CD8-positive, alpha-beta memory T cell (primary cell): ENCODE measurements around the gene CWC27. TPM values are rescaled to one million over a fixed set of nuclear protein-coding genes. Genes with fewer than 3 reads are reported as not detected.
A peak's percentile ranks its signal among the peaks of the same experiment; 100 is the strongest.
"Not testable (repeated sequence)": the region's sequence is repeated elsewhere in the genome, so short reads cannot be mapped to it uniquely, and the experiment has no call there.

Experiments used
- CTCF ChIA-PET: fragments of 350-600 bp; sonication (Branson Sonifier 250); formaldehyde crosslinking; loops from one replicate; lab custom pipeline; 2021; ENCODE audit warnings: antibody characterized with exemption; lab: Charles Lee
- POLR2A ChIA-PET: fragments of 350-600 bp; sonication (Branson Sonifier 250); formaldehyde crosslinking; loops from one replicate; lab custom pipeline; 2021; ENCODE audit warnings: antibody characterized with exemption; lab: Charles Lee
- DNase-seq, 5 donors: peaks; one replicate each; pipeline versions ENCODE4 v3.0.0 to v3.0.0-alpha.2; 2020 to 2022; ENCODE audit warnings: mixed read lengths in 1 of 5
- H3K27ac ChIP-seq: one replicate; pipeline ENCODE4 v1.7.0; 2013; ENCODE audit warnings: low read depth, mild to moderate bottlenecking, low read length, moderate library complexity
- H3K27me3 ChIP-seq: 2 replicates; pipeline ENCODE4 v1.7.0; 2013; ENCODE audit warnings: low read length, mild to moderate bottlenecking; ENCODE audit not compliant: insufficient read depth, poor library complexity, severe bottlenecking
- H3K36me3 ChIP-seq: 2 replicates; pipeline ENCODE4 v1.7.0; 2013; ENCODE audit warnings: mild to moderate bottlenecking, low read length, moderate library complexity; ENCODE audit not compliant: insufficient read depth
- H3K4me1 ChIP-seq: 2 replicates; pipeline ENCODE4 v1.7.0; 2013; ENCODE audit warnings: mild to moderate bottlenecking, low read length, moderate library complexity; ENCODE audit not compliant: insufficient read depth
- H3K4me3 ChIP-seq: 2 replicates; pipeline ENCODE4 v1.7.0; 2013; ENCODE audit warnings: mild to moderate bottlenecking, low read length
- H3K9me3 ChIP-seq: 2 replicates; pipeline ENCODE4 v1.7.0; 2013; ENCODE audit warnings: mild to moderate bottlenecking, low read length
- H3K27ac Mint-ChIP-seq, 8 donors: one replicate each; pipeline ENCODE4 v1.8.0; 2020 to 2021; ENCODE audit warnings: mixed read lengths in 8 of 8, mild to moderate bottlenecking in 6 of 8, inconsistent platforms in 3 of 8, moderate library complexity in 3 of 8
- H3K27me3 Mint-ChIP-seq, 2 donors: one replicate each; pipeline ENCODE4 v1.8.0; 2020 to 2021; ENCODE audit warnings: mixed read lengths in 2 of 2, mild to moderate bottlenecking in 1 of 2, moderate library complexity in 1 of 2
- H3K36me3 Mint-ChIP-seq, 3 donors: one replicate each; pipeline ENCODE4 v1.8.0; 2020 to 2021; ENCODE audit warnings: mixed read lengths in 3 of 3, inconsistent platforms in 1 of 3, mild to moderate bottlenecking in 1 of 3
- H3K4me1 Mint-ChIP-seq, 3 donors: one replicate each; pipeline ENCODE4 v1.8.0; 2020 to 2021; ENCODE audit warnings: mixed read lengths in 3 of 3, inconsistent platforms in 1 of 3, mild to moderate bottlenecking in 1 of 3
- H3K4me3 Mint-ChIP-seq, 7 donors: one replicate each; pipeline ENCODE4 v1.8.0; 2020 to 2021; ENCODE audit warnings: mixed read lengths in 7 of 7, mild to moderate bottlenecking in 6 of 7, moderate library complexity in 4 of 7, inconsistent platforms in 2 of 7
- H3K9me3 Mint-ChIP-seq, 5 donors: one replicate each; pipeline ENCODE4 v1.8.0; 2020 to 2022; ENCODE audit warnings: mixed read lengths in 5 of 5, mild to moderate bottlenecking in 3 of 5, moderate library complexity in 2 of 5, inconsistent platforms in 1 of 5
- polyA plus RNA-seq: library from polyadenylated mRNA; unstranded; fragments of 300-500 nt; fragmentation: Illumina TruSeq; gene quantifications from one replicate; pipeline ENCODE4 v1.2.3, GENCODE V29; 2021
- total RNA-seq, 2 experiments: library from RNA; stranded (reverse); gene quantifications; one replicate each; pipeline ENCODE4 v1.2.3, GENCODE V29; 2021

CWC27 gene
- total and polyA plus RNA-seq, 3 experiments from 2014 or later = 32.8 to 38.0 (median 36.3) TPM

DNA sequence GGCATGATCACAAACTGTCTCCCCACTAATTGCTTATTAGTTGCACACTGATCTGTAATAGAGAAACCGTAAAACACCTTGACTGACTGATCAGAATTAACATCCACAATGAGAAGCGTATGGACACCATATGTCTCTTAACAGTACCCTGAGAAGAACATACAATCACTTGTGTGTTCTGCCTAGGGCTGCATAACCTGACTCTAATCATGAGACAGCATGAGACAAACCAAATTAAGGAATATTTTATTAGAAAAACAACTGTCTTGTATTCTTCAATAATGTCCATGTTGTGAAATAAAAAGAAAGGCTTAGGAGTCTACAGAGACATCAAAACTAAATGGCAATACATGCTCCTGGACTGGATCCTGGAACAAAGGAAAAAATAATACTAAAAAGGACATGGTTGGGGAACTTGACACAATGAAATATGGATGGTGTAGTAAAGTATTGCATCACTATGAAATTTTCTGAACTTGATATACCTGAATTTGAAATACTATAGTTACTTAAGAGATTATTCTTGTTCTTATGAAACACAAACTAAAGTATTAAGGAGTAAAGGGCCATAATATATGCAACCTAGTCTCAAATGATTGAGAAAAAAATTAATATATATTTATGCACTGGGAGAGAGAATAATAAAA, 162.1 kb downstream of the CWC27 start:
- H3K4me1 ChIP-seq = no peaks in the 10 kb centered on the region
- Mint-ChIP-seq H3K36me3 (peaks cover 21 to 49% (median 38%) of the 10 kb centered on the region in 3 donors), H3K27me3 (no peaks in the 10 kb centered on the region), H3K9me3 (peaks cover 0 to 10% (median 5%) of the 10 kb centered on the region in 5 donors), H3K27ac (no peak overlapping the region), H3K4me1 (peaks cover 1 to 11% (median 8%) of the 10 kb centered on the region in 3 donors), H3K4me3 (no peak overlapping the region)
- no peaks in the 10 kb centered on the region for H3K9me3 ChIP-seq
- DNase-seq = no peak
- ChIA-PET POLR2A (no interaction called here), CTCF (no interaction called here)
- H3K27me3 ChIP-seq = no peaks in the 10 kb centered on the region
- no peaks in the 10 kb centered on the region for H3K36me3 ChIP-seq
- H3K4me3 ChIP-seq = no peak overlapping the region
- no peak overlapping the region for H3K27ac ChIP-seq

DNA sequence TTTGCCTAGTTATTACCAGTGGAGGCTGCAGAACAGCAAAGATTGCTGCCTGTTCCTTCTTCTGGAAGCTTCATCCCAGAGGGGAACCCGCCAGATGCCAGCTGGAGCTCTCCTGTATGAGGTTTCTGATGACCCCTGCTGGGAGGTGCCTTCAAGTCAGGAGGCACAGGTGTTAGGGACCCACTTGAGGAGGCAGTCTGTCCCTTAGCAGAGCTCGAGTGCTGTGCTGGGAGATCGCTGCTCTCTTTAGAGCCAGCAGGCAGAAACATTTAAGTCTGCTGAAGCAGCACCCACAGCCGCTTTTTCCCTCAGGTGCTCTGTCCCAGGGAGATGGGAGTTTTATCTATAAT, 170.7 kb downstream of the CWC27 start:
- H3K4me3 ChIP-seq, DNase-seq, POLR2A ChIA-PET, CTCF ChIA-PET, H3K4me1 Mint-ChIP-seq, H3K27ac ChIP-seq, H3K27me3 Mint-ChIP-seq, H3K36me3 ChIP-seq, H3K4me1 ChIP-seq, H3K27me3 ChIP-seq, H3K9me3 ChIP-seq, H3K4me3 Mint-ChIP-seq, H3K27ac Mint-ChIP-seq: not testable (repeated sequence)
- peaks cover 29 to 53% (median 44%) of the 10 kb centered on the region in 3 donors for H3K36me3 Mint-ChIP-seq
- H3K9me3 Mint-ChIP-seq = peaks cover 9 to 21% (median 12%) of the 10 kb centered on the region in 5 donors

DNA sequence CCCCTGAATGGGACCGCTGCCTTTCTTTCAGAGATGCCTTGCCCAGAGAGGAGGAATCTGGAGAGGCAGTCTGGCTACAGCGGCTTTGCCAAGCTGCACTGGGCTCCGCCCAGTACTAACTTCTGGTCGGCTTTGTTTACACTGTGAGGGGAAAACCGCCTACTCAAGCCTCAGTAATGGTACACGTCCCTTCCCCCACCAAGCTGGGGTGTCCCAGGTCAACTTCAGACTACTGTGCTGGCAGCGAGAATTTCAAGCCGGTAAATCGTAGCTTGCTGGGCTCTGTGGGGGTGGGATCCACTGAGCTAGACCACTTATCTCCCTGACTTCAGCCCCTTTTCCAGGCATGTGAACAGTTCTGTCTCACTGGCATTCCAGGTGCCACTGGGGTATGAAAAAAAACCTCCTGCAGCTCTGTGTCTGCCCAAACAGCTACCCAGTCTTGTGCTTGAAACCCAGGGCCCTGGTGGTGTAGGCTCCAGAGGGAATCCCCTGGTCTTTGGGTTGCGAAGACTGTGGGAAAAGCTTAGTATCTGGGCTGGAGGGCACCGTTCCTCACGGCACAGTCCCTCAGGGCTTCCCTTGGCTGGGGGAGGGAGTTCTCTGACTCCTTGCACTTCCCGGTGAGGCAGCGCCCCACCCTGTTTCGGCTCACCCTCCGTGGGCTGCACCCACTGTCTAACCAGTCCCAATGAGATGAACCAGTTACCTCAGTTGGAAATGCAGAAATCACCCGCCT, 171.2 kb downstream of the CWC27 start:
- Histone ChIP-seq H3K27me3 (no peaks in the 10 kb centered on the region), H3K4me3 (no peak overlapping the region), H3K27ac (no peak overlapping the region), H3K36me3 (no peaks in the 10 kb centered on the region), H3K9me3 (no peaks in the 10 kb centered on the region), H3K4me1 (no peaks in the 10 kb centered on the region)
- Mint-ChIP-seq H3K4me1 (no peaks in the 10 kb centered on the region), H3K27ac (peak overlapping the region in 1 of 8 donors; percentile 52), H3K27me3 (no peaks in the 10 kb centered on the region), H3K4me3 (no peak overlapping the region), H3K36me3 (peaks cover 33 to 53% (median 43%) of the 10 kb centered on the region in 3 donors), H3K9me3 (peaks cover 6 to 21% (median 12%) of the 10 kb centered on the region in 5 donors)
- no peak for DNase-seq
- ChIA-PET CTCF (no interaction called here), POLR2A (no interaction called here)

DNA sequence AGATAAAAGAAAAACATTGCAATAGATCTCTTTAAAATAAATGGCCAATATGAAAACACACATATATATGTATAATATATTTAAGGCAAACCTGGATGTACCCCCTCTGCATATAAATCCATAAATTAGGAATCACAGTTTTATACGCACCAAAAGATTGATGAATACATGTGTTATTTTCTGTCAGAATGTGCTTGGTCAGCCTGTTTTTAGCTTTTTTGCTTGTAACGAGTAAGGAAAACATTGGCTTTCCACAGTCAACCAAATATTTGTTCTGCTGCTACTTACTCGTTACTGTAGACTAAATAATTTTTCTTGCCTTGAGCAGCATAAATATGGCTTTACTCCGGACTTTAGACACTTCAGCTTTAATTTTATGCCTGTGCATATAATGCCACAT, 173.7 kb downstream of the CWC27 start:
- CTCF ChIA-PET = no interaction called here

DNA sequence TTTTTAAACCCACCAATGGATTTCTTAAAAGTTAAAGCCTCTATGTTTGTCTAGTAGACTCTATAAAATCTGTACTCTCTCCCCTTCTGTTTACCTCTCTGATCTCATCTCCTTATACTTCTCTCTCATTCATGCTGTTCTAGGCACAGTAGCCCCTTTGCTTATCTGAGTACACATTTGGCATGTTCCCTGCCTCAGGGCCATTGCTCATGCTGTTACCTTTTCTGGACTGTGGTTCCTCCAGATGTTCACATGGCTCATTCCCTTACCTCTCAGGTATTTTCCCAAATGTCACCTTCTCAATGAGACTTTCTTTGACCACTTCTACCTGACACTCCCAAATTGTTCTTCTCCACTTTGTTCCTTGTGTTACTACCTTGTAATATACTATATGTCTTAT, 176.1 kb downstream of the CWC27 start:
- Histone ChIP-seq H3K4me1 (no peaks in the 10 kb centered on the region), H3K4me3 (no peak overlapping the region), H3K36me3 (no peaks in the 10 kb centered on the region), H3K27me3 (no peaks in the 10 kb centered on the region), H3K9me3 (no peaks in the 10 kb centered on the region), H3K27ac (no peak overlapping the region)
- Mint-ChIP-seq H3K27me3 (no peaks in the 10 kb centered on the region), H3K9me3 (no peaks in the 10 kb centered on the region), H3K36me3 (peaks cover 12 to 17% (median 13%) of the 10 kb centered on the region in 3 donors), H3K4me1 (no peaks in the 10 kb centered on the region), H3K4me3 (no peak overlapping the region), H3K27ac (no peak overlapping the region)
- DNase-seq = no peak
- POLR2A ChIA-PET = no interaction called here
- CTCF ChIA-PET = no interaction called here

More for the DNA sequence above, 173.7 kb downstream of the CWC27 start:
- H3K4me1 ChIP-seq = no peaks in the 10 kb centered on the region
- peaks cover 0 to 7% (median 3%) of the 10 kb centered on the region in 5 donors for H3K9me3 Mint-ChIP-seq
- no peak for DNase-seq
- no peaks in the 10 kb centered on the region for H3K27me3 ChIP-seq
- H3K4me1 Mint-ChIP-seq = no peaks in the 10 kb centered on the region
- no peaks in the 10 kb centered on the region for H3K9me3 ChIP-seq
- H3K36me3 Mint-ChIP-seq = peaks cover 21 to 29% (median 27%) of the 10 kb centered on the region in 3 donors
- H3K36me3 ChIP-seq = no peaks in the 10 kb centered on the region
- no peak overlapping the region for H3K27ac Mint-ChIP-seq
- POLR2A ChIA-PET = no interaction called here
- H3K4me3 Mint-ChIP-seq = no peak overlapping the region
- no peak overlapping the region for H3K4me3 ChIP-seq
- no peaks in the 10 kb centered on the region for H3K27me3 Mint-ChIP-seq
- H3K27ac ChIP-seq = no peak overlapping the region

DNA sequence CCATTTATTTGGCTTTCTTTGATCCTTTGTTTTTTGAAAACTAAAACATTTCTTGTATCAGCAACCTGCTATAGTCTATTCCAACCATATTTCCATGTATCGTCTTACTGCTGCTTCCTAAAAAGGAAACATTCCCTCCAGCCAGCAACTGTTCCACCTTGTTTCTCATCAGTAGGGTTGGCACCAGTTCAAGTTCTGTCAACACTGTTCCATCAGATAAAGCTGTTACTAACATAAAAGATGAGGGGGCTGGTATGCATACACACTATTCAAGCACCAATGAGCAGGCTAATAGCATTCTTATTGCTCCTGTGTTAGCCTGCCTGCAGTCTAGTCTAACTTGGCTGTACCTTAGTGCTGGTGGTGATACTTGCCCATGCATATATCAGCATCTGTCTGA, 178.3 kb downstream of the CWC27 start:
- Histone ChIP-seq H3K27me3 (no peaks in the 10 kb centered on the region), H3K27ac (no peak overlapping the region), H3K4me3 (no peak overlapping the region), H3K9me3 (no peaks in the 10 kb centered on the region), H3K4me1 (no peaks in the 10 kb centered on the region), H3K36me3 (no peaks in the 10 kb centered on the region)
- Mint-ChIP-seq H3K36me3 (peaks cover 10 to 14% (median 13%) of the 10 kb centered on the region in 3 donors), H3K4me3 (no peak overlapping the region), H3K4me1 (no peaks in the 10 kb centered on the region), H3K9me3 (no peaks in the 10 kb centered on the region), H3K27me3 (no peaks in the 10 kb centered on the region), H3K27ac (no peak overlapping the region)
- ChIA-PET CTCF (no interaction called here), POLR2A (no interaction called here)
- no peak for DNase-seq

DNA sequence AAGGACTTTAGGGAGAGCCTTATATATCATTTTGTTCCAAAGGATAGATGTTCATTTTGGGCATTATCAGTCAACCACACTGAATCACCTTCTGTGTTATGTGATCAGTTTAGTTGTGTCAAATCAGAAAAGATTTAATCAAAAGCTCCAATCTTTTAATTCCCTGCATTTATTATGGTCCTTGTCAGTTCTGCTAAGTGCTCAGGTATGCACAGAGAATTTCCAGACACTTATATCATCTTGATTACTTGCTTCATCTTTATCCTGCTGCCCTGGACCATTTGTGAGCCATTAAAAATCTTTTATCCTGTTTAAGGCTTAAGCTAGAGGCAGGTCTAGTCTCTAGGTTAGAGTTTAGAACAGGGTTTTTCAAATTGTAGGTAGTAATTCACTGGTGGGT, 179.1 kb downstream of the CWC27 start:
- H3K27ac Mint-ChIP-seq = no peak overlapping the region
- CTCF ChIA-PET = interaction anchor here (1.3 kb wide), 1 partner anchor 13 kb away, joined by 3 read pairs; no protein-coding TSS in a partner anchor
- H3K4me3 Mint-ChIP-seq = no peak overlapping the region

DNA sequence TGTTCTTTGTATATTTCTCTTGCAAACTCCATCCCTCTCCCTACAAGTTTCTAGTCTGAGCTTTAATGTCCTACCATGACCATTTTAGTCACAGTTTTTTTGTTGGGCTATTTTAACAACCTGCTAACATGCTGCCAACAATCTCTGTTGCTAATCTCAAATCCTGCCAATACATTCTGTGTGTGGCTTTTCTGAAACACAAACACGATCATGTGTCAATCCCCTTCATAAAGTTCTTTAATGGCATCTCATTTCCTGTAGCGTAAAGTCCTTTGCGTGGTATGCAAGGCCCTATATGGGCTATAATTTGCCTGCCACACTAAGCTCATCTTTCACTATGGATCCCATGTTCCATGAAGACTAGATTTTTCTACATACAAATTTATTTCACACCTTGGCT, 180.6 kb downstream of the CWC27 start:
- Histone ChIP-seq H3K9me3 (no peaks in the 10 kb centered on the region), H3K4me3 (no peak overlapping the region), H3K27me3 (no peaks in the 10 kb centered on the region), H3K36me3 (no peaks in the 10 kb centered on the region), H3K27ac (no peak overlapping the region), H3K4me1 (no peaks in the 10 kb centered on the region)
- CTCF ChIA-PET = no interaction called here
- no peak for DNase-seq
- POLR2A ChIA-PET = no interaction called here
- no peaks in the 10 kb centered on the region for H3K4me1 Mint-ChIP-seq
- no peak overlapping the region for H3K4me3 Mint-ChIP-seq
- H3K9me3 Mint-ChIP-seq = no peaks in the 10 kb centered on the region
- H3K27me3 Mint-ChIP-seq = no peaks in the 10 kb centered on the region
- H3K36me3 Mint-ChIP-seq = peaks cover 4 to 11% (median 9%) of the 10 kb centered on the region in 3 donors
- H3K27ac Mint-ChIP-seq = no peak overlapping the region

More for the DNA sequence above, 179.1 kb downstream of the CWC27 start:
- H3K27me3 Mint-ChIP-seq = no peaks in the 10 kb centered on the region
- Histone ChIP-seq H3K4me3 (no peak overlapping the region), H3K27ac (no peak overlapping the region), H3K36me3 (no peaks in the 10 kb centered on the region), H3K9me3 (no peaks in the 10 kb centered on the region), H3K27me3 (no peaks in the 10 kb centered on the region), H3K4me1 (no peaks in the 10 kb centered on the region)
- peaks cover 10 to 14% (median 13%) of the 10 kb centered on the region in 3 donors for H3K36me3 Mint-ChIP-seq
- no peaks in the 10 kb centered on the region for H3K9me3 Mint-ChIP-seq
- POLR2A ChIA-PET = no interaction called here
- H3K4me1 Mint-ChIP-seq = no peaks in the 10 kb centered on the region
- no peak for DNase-seq
